Common myeloid progenitor, CD34-positive (primary cell): Measurements from ENCODE around the gene ERVFRD-1.

Source experiments
- CTCF ChIA-PET: fragments of 350-600 bp; sonication (Branson Sonifier 250); formaldehyde crosslinking; loops from one replicate; lab custom pipeline; 2021; ENCODE audit warnings: antibody characterized with exemption; lab: Charles Lee
- POLR2A ChIA-PET: fragments of 350-600 bp; sonication (Branson Sonifier 250); formaldehyde crosslinking; loops from one replicate; lab custom pipeline; 2021; ENCODE audit warnings: antibody characterized with exemption; lab: Charles Lee
- DNase-seq, 3 donors: peaks; one replicate each; pipeline versions ENCODE4 v3.0.0 to v3.0.0-alpha.2; 2013
- H3K27ac ChIP-seq, 2 experiments: 1 replicate in 1 of 2; 2 replicates in 1 of 2; pipeline ENCODE4 v1.7.0; 2013; ENCODE audit warnings: inconsistent platforms in 2 of 2, low read length in 2 of 2, mild to moderate bottlenecking in 2 of 2, low read depth in 1 of 2, moderate library complexity in 1 of 2; ENCODE audit not compliant: severe bottlenecking in 2 of 2, insufficient read depth in 1 of 2, poor library complexity in 1 of 2
- H3K27me3 ChIP-seq, 5 experiments: replicated peaks in 2 of 5; 1 replicate in 3 of 5; 2 replicates in 2 of 5; pipeline versions ENCODE4 v1.6.1 to v1.7.0; 2013; ENCODE audit warnings: low read length in 4 of 5, mild to moderate bottlenecking in 2 of 5, moderate library complexity in 2 of 5, inconsistent platforms in 1 of 5; ENCODE audit not compliant: insufficient read depth in 5 of 5, control insufficient read depth in 4 of 5
- H3K36me3 ChIP-seq, 4 experiments: 1 replicate in 2 of 4; 2 replicates in 2 of 4; pipeline versions ENCODE4 v1.6.1 to v1.7.0; 2013; ENCODE audit warnings: low read length in 3 of 4, control low read depth in 1 of 4, mild to moderate bottlenecking in 1 of 4; ENCODE audit not compliant: control insufficient read depth in 4 of 4, insufficient read depth in 4 of 4
- H3K4me1 ChIP-seq, 4 experiments: 1 replicate in 3 of 4; 2 replicates in 1 of 4; pipeline versions ENCODE4 v1.6.1 to v1.7.1; 2013; ENCODE audit warnings: low read length in 3 of 4, mild to moderate bottlenecking in 3 of 4, control low read depth in 1 of 4, inconsistent platforms in 1 of 4, moderate library complexity in 1 of 4; ENCODE audit not compliant: control insufficient read depth in 4 of 4, insufficient read depth in 4 of 4; ENCODE audit errors: control extremely low read depth in 1 of 4
- H3K4me3 ChIP-seq, 7 experiments: 1 replicate in 4 of 7; 2 replicates in 3 of 7; pipeline versions ENCODE4 v1.5.1 to v1.7.0; 2013; ENCODE audit warnings: mild to moderate bottlenecking in 7 of 7, low read length in 6 of 7, moderate library complexity in 6 of 7, inconsistent platforms in 2 of 7, low read depth in 2 of 7, control low read depth in 1 of 7; ENCODE audit not compliant: insufficient read depth in 4 of 7, control insufficient read depth in 1 of 7; ENCODE audit errors: extremely low read depth in 1 of 7
- H3K9me3 ChIP-seq, 5 experiments: 1 replicate in 4 of 5; 2 replicates in 1 of 5; pipeline versions ENCODE4 v1.6.1 to v1.7.1; 2013; ENCODE audit warnings: low read length in 4 of 5, mild to moderate bottlenecking in 2 of 5, inconsistent platforms in 1 of 5, low read depth in 1 of 5, moderate library complexity in 1 of 5; ENCODE audit not compliant: control insufficient read depth in 4 of 5, insufficient read depth in 2 of 5; ENCODE audit errors: control extremely low read depth in 1 of 5
- WGBS: methylation state at CpG from one replicate; pipeline ENCODE4 v1.1.5; 2013; ENCODE audit not compliant: insufficient coverage; 5-methylcytosine and 5-hydroxymethylcytosine counted together

The ERVFRD-1 gene

GRCh38 chr6:11067348-11067747, 44.2 kb downstream of the ERVFRD-1 start:
- no peak for DNase-seq
- Histone ChIP-seq H3K27ac (no peak overlapping the region), H3K27me3 (peaks cover 0 to 1% (median 0%) of the 10 kb centered on the region in 5 experiments), H3K36me3 (no peaks in the 10 kb centered on the region), H3K9me3 (no peaks in the 10 kb centered on the region), H3K4me1 (no peaks in the 10 kb centered on the region), H3K4me3 (no peak overlapping the region)
- CTCF ChIA-PET: interaction anchor here (1.0 to 2.7 kb wide), 5 partner anchors 11 to 116 kb away, joined by 3 to 14 read pairs (median 4); no protein-coding TSS in a partner anchor
- POLR2A ChIA-PET: no interaction called here
- 78% methylated on average over 2 of the region's 2 CpGs for WGBS

- no peaks in the 10 kb centered on the region for H3K9me3 ChIP-seq
- WGBS: 100% methylated on average over 5 of the region's 6 CpGs
- H3K4me1 ChIP-seq: no peaks in the 10 kb centered on the region
- CTCF ChIA-PET: interaction anchor here (0.8 to 2.7 kb wide), 8 partner anchors 9 to 429 kb away, joined by 3 to 14 read pairs (median 4); no protein-coding TSS in a partner anchor
- POLR2A ChIA-PET: no interaction called here
- no peak overlapping the region for H3K4me3 ChIP-seq
- H3K27ac ChIP-seq: no peak overlapping the region
- peaks cover 0 to 1% (median 0%) of the 10 kb centered on the region in 5 experiments for H3K27me3 ChIP-seq
- DNase-seq: no peak
- H3K36me3 ChIP-seq: no peaks in the 10 kb centered on the region
Observed at GRCh38 chr6:11066505-11067347, 44.8 kb downstream of the ERVFRD-1 start.

DNA sequence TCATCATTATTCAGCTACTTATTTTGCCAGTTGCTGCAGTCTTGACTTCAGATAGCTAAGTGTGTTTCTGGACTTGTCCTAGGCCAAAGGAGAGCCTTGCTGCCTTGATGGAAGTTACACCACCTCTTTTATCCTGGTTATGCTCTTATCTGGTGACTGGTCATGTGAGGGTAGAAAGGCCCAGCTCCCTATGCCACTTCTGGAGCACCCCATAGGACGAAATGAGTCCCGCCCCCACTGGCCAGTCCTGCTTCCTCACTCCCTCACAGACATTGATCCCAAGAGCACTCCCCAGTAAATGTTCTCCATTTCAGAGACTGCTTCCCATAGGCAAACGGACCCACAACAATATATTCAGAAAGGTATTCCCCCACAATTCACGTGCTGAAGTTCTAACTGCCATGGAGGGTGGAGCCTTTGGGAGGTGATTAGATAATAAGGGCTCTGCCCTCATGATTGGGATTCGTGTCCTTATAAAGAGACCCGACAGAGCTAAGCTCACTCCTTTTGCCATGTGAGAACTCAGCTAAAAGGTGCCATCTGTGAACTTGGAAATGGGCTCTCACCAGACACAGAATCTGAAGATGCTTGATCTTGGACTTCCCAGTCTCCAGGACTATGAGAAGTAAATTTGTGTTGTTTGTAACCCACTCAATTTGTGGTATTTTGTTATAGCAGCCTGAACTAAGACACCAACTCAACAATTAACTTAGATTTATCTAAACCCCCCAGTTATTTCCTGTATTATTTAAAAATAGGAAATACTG, 45.9 kb downstream of the ERVFRD-1 start:
- no peaks in the 10 kb centered on the region for H3K4me1 ChIP-seq
- H3K36me3 ChIP-seq: no peaks in the 10 kb centered on the region
- CTCF ChIA-PET: interaction anchor here (0.8 to 2.7 kb wide), 8 partner anchors 9 to 430 kb away, joined by 3 to 14 read pairs (median 4); partner anchors contain the start of gene SMIM13
- 100% methylated on average over 4 of the region's 6 CpGs for WGBS
- POLR2A ChIA-PET: no interaction called here
- no peaks in the 10 kb centered on the region for H3K9me3 ChIP-seq
- H3K27me3 ChIP-seq: peaks cover 0 to 1% (median 0%) of the 10 kb centered on the region in 5 experiments
- H3K27ac ChIP-seq: no peak overlapping the region
- no peak overlapping the region for H3K4me3 ChIP-seq
- DNase-seq: no peak

DNA sequence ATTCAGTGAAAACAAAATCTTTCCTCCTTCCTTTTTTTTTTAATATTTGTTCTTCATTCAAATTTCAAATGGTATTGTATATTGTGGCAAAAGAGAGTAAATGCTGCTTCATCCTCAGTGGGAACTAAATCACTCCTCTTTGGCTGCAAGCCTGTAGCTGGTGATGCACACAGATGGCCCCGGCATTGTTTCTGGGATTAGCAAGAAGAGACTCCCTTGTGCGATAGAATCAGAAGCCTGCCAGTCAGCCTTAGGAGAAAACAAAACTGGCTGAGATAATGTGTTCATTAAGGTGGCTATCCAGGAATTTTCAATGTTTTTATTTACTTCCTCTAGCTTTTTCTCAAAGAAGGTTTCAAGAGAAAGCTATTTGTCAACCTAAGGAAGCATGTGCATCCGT, 46.7 kb downstream of the ERVFRD-1 start:
- H3K27me3 ChIP-seq: peaks cover 0 to 1% (median 0%) of the 10 kb centered on the region in 5 experiments
- WGBS: 79% methylated on average over 2 of the region's 3 CpGs
- ChIA-PET CTCF (interaction anchor here (1.0 to 1.9 kb wide), 5 partner anchors 10 to 28 kb away, joined by 3 to 7 read pairs (median 4); partner anchors contain the start of gene SMIM13), POLR2A (no interaction called here)
- no peak overlapping the region for H3K27ac ChIP-seq
- H3K9me3 ChIP-seq: no peaks in the 10 kb centered on the region
- H3K4me3 ChIP-seq: no peak overlapping the region
- DNase-seq: no peak
- H3K36me3 ChIP-seq: no peaks in the 10 kb centered on the region
- H3K4me1 ChIP-seq: no peaks in the 10 kb centered on the region

- Histone ChIP-seq H3K9me3 (no peaks in the 10 kb centered on the region), H3K27ac (no peak overlapping the region), H3K36me3 (no peaks in the 10 kb centered on the region), H3K27me3 (peaks cover 0 to 1% (median 0%) of the 10 kb centered on the region in 5 experiments), H3K4me1 (no peaks in the 10 kb centered on the region), H3K4me3 (no peak overlapping the region)
- no peak for DNase-seq
- no CpG with 5 or more reads among the region's 2 CpGs for WGBS
- CTCF ChIA-PET: interaction anchor here (0.7 kb wide), 1 partner anchor 28 kb away, joined by 3 read pairs; no protein-coding TSS in a partner anchor
- POLR2A ChIA-PET: no interaction called here
Observed at GRCh38 chr6:11062715-11063114, 48.8 kb downstream of the ERVFRD-1 start.

DNA sequence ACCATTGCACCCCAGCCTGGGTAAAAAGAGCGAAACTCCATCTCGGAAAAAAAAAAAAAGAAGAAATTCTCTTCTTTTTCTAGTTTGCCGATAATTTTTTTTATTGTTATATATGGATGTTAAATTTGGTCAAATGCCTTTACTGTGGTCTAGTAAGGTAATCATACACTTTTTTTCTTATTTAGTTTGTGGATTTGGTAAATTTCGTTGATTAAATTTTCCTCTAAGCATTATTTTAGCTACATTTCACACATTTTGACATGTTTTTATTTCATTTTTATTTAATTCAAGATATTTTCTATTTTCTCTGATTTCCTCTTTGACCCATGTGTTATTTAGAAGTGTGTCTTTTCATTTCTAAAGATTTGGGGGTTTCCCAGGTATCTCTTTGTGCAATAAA, 49.4 kb downstream of the ERVFRD-1 start:
- POLR2A ChIA-PET: no interaction called here
- no peak for DNase-seq
- Histone ChIP-seq H3K27me3 (peaks cover 0 to 1% (median 0%) of the 10 kb centered on the region in 5 experiments), H3K36me3 (no peaks in the 10 kb centered on the region), H3K4me1 (no peaks in the 10 kb centered on the region), H3K4me3 (no peak overlapping the region), H3K9me3 (no peaks in the 10 kb centered on the region), H3K27ac (no peak overlapping the region)
- WGBS: no CpG with 5 or more reads among the region's 4 CpGs
- CTCF ChIA-PET: interaction anchor here (0.7 to 1.3 kb wide), 2 partner anchors 16 to 29 kb away, joined by 3 to 4 read pairs; no protein-coding TSS in a partner anchor
